Endothelial cell of umbilical vein (primary cell): ENCODE results near the gene NPY2R. TPM values are rescaled to one million over a fixed set of nuclear protein-coding genes. Genes with fewer than 3 reads are reported as not detected.

Experiments
- BruUV-seq: library from RNA; stranded (reverse); fragments of 400-500 nt; replicated peaks from 2 replicates; lab custom pipeline; 2021; lab: Mats Ljungman, UMichigan
- CTCF ChIA-PET: fragments of 300-600, 350-600 bp; sonication (Branson Sonifier 250); formaldehyde crosslinking; loops from one replicate; lab custom pipeline; 2021; ENCODE audit warnings: antibody characterized with exemption, inconsistent platforms; lab: Charles Lee
- POLR2A ChIA-PET: fragments of 300-600, 350-600 bp; sonication (Branson Sonifier 250); formaldehyde crosslinking; loops from one replicate; lab custom pipeline; 2021; ENCODE audit warnings: antibody characterized with exemption, inconsistent platforms; lab: Charles Lee
- DNase-seq: peaks from one replicate; pipeline ENCODE4 v3.0.0-alpha.2; 2011; ENCODE audit warnings: low read depth, low spot score
- FAIRE-seq: peaks from 2 replicates; lab custom pipeline; 2011; peaks lifted over from hg19 to GRCh38; lab: Jason Lieb, UNC
- H2AFZ ChIP-seq: 2 replicates; pipeline ENCODE4 v1.6.0; 2012; ENCODE audit warnings: low read depth, low read length, control low read depth, inconsistent platforms
- H3K27ac ChIP-seq: 2 replicates; pipeline ENCODE4 v1.5.1; 2011; ENCODE audit warnings: low read depth, mild to moderate bottlenecking, control low read depth, low read length, moderate library complexity; ENCODE audit not compliant: insufficient read depth
- H3K27me3 ChIP-seq, 2 experiments: 2 replicates each; pipeline versions ENCODE4 v1.6.0 to v1.6.1; 2011; ENCODE audit warnings: low read length in 2 of 2, mixed read lengths in 1 of 2; ENCODE audit not compliant: control insufficient read depth in 2 of 2, insufficient read depth in 2 of 2
- H3K36me3 ChIP-seq, 2 experiments: 2 replicates in 1 of 2; 3 replicates in 1 of 2; pipeline ENCODE4 v1.5.1; 2011; ENCODE audit warnings: low read length in 2 of 2, mild to moderate bottlenecking in 1 of 2, moderate library complexity in 1 of 2; ENCODE audit not compliant: control insufficient read depth in 2 of 2, insufficient read depth in 2 of 2; ENCODE audit errors: extremely low read depth in 1 of 2
- H3K4me1 ChIP-seq: 3 replicates; pipeline ENCODE4 v1.5.1; 2011; ENCODE audit warnings: mild to moderate bottlenecking, low read length; ENCODE audit not compliant: control insufficient read depth, insufficient read depth; ENCODE audit errors: extremely low read depth
- H3K4me2 ChIP-seq: 2 replicates; pipeline ENCODE4 v1.6.1; 2011; ENCODE audit warnings: low read length, control low read depth, mixed read lengths; ENCODE audit not compliant: insufficient read depth
- H3K4me3 ChIP-seq, 3 experiments: fragments of 200-600 bp in 1 of 3; sonication (generic), shearing (Covaris generic) in 1 of 3; replicated peaks in 1 of 3; 2 replicates each; pipeline ENCODE4 v1.5.1; 2011 to 2016; ENCODE audit warnings: control low read depth in 3 of 3, low read length in 3 of 3, mild to moderate bottlenecking in 2 of 3, inconsistent platforms in 1 of 3, low read depth in 1 of 3, moderate library complexity in 1 of 3; ENCODE audit not compliant: insufficient read depth in 1 of 3
- H3K79me2 ChIP-seq: 2 replicates; pipeline ENCODE4 v1.6.0; 2012; ENCODE audit warnings: low read length, inconsistent platforms; ENCODE audit not compliant: control insufficient read depth, insufficient read depth
- H3K9ac ChIP-seq: replicated peaks from 2 replicates; pipeline ENCODE3; 2011; ENCODE audit warnings: low read length, control low read depth; ENCODE audit not compliant: insufficient read depth; ENCODE audit errors: extremely low read depth
- H3K9me1 ChIP-seq: replicated peaks from 3 replicates; pipeline ENCODE4 v1.6.0; 2011; ENCODE audit warnings: mild to moderate bottlenecking, low read length; ENCODE audit not compliant: control insufficient read depth, insufficient read depth; ENCODE audit errors: extremely low read depth
- H3K9me3 ChIP-seq: replicated peaks from 2 replicates; pipeline ENCODE4 v1.5.1; 2012; ENCODE audit warnings: low read length, inconsistent platforms; ENCODE audit not compliant: control insufficient read depth, insufficient read depth
- H4K20me1 ChIP-seq: replicated peaks from 2 replicates; pipeline ENCODE3; 2011; ENCODE audit warnings: mild to moderate bottlenecking, low read length; ENCODE audit not compliant: control insufficient read depth, insufficient read depth; ENCODE audit errors: extremely low read depth
- EZH2 ChIP-seq: IDR thresholded peaks from 2 replicates; pipeline ENCODE4 v1.6.1; 2012; ENCODE audit warnings: borderline replicate concordance, low read depth, mild to moderate bottlenecking, moderate library complexity, low read length, inconsistent platforms; ENCODE audit not compliant: severe bottlenecking
- FOS ChIP-seq: IDR thresholded peaks from 2 replicates; pipeline ENCODE4 v1.6.1; 2011; ENCODE audit warnings: mild to moderate bottlenecking, low read length, moderate library complexity, borderline replicate concordance; ENCODE audit not compliant: insufficient read depth
- GATA2 ChIP-seq: IDR thresholded peaks from 2 replicates; pipeline ENCODE4 v1.7.0; 2011; ENCODE audit warnings: low read depth, mild to moderate bottlenecking, moderate library complexity, mixed read lengths, low read length; ENCODE audit not compliant: insufficient read length, insufficient read depth
- JUN ChIP-seq: IDR thresholded peaks from 2 replicates; pipeline ENCODE4 v1.6.1; 2011; ENCODE audit warnings: borderline replicate concordance, low read depth; ENCODE audit not compliant: insufficient read length, insufficient read depth
- POLR2A ChIP-seq: IDR thresholded peaks from 2 replicates; pipeline ENCODE4 v1.6.1; 2012; ENCODE audit warnings: low read depth, mild to moderate bottlenecking, control low read depth, low read length
- POLR2AphosphoS5 ChIP-seq: IDR thresholded peaks from 2 replicates; pipeline ENCODE4 v1.6.1; 2012; ENCODE audit warnings: low read depth, mild to moderate bottlenecking, control low read depth, low read length, moderate library complexity; ENCODE audit not compliant: insufficient read depth
- dilution Hi-C: fragments of 300-500 bp; cut with MboI; formaldehyde crosslinking; loops from one replicate; pipeline ENCODE4 v1.15.0; 2019; ENCODE audit warnings: low sequenced_read_pairs; ENCODE audit not compliant: extremely low pct_ligation_motif_present
- intact Hi-C: fragments of 100-400 bp; cut with micrococcal nuclease; formaldehyde crosslinking; loops from one replicate; pipeline ENCODE4 v1.10.0; 2022
- polyA plus RNA-seq, 4 experiments: library from polyadenylated mRNA; depleted of rRNA in 3 of 4; stranded (reverse) in 3 of 4; unstranded in 1 of 4; fragments of >200 nt; gene quantifications; 2 replicates each; pipeline versions ENCODE4 v1.2.1 to v1.2.3, GENCODE V29; 2011 to 2012; ENCODE audit warnings: missing spikeins in 1 of 4
- total RNA-seq: library from RNA; stranded (reverse); gene quantifications from 2 replicates; pipeline ENCODE4 v1.2.3, GENCODE V29; 2021
- TF ChIP-seq, protein P1 (sequence below): IDR thresholded peaks from 2 replicates; pipeline ENCODE4 v1.6.1; 2011; ENCODE audit not compliant: insufficient read depth, insufficient read length
- TF ChIP-seq, protein P2 (sequence below), 2 donors: IDR thresholded peaks; 1 replicate in 1 of 2; 2 replicates in 1 of 2; pipeline ENCODE4 v1.5.1; 2011; ENCODE audit warnings: low read length in 2 of 2, mild to moderate bottlenecking in 2 of 2, moderate library complexity in 2 of 2, control low read depth in 1 of 2, inconsistent platforms in 1 of 2, low read depth in 1 of 2; ENCODE audit not compliant: insufficient read depth in 1 of 2; ENCODE audit errors: extremely low read depth in 1 of 2

Gene NPY2R
- total and polyA plus RNA-seq, 2 donors (not counting 3 experiments of a cell fraction or from before 2014, with no cell fraction given): not detected

DNA sequence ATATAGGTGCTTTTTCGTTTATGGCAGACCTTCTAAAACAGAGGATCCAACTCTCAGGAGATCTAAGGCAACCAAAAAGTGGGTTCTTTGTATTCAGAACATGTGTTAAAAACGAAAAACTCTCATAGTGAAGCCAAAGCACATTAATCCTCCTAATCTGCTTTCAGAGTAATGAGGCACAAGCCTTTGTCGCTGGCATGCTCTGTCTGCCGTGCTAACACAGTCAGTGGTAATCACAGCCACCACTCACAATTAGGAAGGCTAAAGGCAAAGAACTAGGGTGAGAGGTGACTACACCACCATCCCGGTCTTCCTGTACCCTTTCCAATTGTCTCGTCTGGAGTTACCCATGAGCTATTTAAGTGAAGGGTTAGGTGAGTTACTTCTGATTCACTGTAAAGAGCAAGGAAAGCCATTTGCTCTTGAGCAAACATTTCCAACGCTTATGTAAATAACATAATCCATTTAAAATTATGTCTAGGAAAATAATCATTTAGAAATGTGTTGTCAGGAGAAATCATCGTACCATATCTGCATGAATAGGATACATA is 40.7 kb downstream of the NPY2R start:
- Histone ChIP-seq H3K4me2 (no peak overlapping the region), H4K20me1 (no peaks in the 10 kb centered on the region), H3K79me2 (no peaks in the 10 kb centered on the region), H3K27ac (no peak overlapping the region), H3K36me3 (no peaks in the 10 kb centered on the region), H3K4me3 (no peak overlapping the region), H2AFZ (no peak overlapping the region), H3K9ac (no peak overlapping the region), H3K9me1 (no peaks in the 10 kb centered on the region), H3K27me3 (no peaks in the 10 kb centered on the region), H3K9me3 (no peaks in the 10 kb centered on the region), H3K4me1 (no peaks in the 10 kb centered on the region)
- intact Hi-C loops: no loop called here
- ChIA-PET CTCF (no interaction called here), POLR2A (no interaction called here)
- no peak for FAIRE-seq
- BruUV-seq: no TSS peak
- TF ChIP-seq POLR2AphosphoS5 (no peak), FOS (no peak), JUN (no peak), EZH2 (no peak), GATA2 (no peak), POLR2A (no peak)
- TF ChIP-seq, protein P1, sequence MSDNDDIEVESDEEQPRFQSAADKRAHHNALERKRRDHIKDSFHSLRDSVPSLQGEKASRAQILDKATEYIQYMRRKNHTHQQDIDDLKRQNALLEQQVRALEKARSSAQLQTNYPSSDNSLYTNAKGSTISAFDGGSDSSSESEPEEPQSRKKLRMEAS: no peak
- TF ChIP-seq, protein P2, sequence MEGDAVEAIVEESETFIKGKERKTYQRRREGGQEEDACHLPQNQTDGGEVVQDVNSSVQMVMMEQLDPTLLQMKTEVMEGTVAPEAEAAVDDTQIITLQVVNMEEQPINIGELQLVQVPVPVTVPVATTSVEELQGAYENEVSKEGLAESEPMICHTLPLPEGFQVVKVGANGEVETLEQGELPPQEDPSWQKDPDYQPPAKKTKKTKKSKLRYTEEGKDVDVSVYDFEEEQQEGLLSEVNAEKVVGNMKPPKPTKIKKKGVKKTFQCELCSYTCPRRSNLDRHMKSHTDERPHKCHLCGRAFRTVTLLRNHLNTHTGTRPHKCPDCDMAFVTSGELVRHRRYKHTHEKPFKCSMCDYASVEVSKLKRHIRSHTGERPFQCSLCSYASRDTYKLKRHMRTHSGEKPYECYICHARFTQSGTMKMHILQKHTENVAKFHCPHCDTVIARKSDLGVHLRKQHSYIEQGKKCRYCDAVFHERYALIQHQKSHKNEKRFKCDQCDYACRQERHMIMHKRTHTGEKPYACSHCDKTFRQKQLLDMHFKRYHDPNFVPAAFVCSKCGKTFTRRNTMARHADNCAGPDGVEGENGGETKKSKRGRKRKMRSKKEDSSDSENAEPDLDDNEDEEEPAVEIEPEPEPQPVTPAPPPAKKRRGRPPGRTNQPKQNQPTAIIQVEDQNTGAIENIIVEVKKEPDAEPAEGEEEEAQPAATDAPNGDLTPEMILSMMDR (IDR thresholded peaks at IDR 0.05; ENCODE audit: extremely low read depth in 1 of 2, insufficient read depth in 1 of 2, low read depth in 1 of 2, low read length in 2 of 2): no peak
- no peak for DNase-seq
- dilution Hi-C loops: no loop called here
